ENCODE results near the gene RNF112.

Gene RNF112

DNA sequence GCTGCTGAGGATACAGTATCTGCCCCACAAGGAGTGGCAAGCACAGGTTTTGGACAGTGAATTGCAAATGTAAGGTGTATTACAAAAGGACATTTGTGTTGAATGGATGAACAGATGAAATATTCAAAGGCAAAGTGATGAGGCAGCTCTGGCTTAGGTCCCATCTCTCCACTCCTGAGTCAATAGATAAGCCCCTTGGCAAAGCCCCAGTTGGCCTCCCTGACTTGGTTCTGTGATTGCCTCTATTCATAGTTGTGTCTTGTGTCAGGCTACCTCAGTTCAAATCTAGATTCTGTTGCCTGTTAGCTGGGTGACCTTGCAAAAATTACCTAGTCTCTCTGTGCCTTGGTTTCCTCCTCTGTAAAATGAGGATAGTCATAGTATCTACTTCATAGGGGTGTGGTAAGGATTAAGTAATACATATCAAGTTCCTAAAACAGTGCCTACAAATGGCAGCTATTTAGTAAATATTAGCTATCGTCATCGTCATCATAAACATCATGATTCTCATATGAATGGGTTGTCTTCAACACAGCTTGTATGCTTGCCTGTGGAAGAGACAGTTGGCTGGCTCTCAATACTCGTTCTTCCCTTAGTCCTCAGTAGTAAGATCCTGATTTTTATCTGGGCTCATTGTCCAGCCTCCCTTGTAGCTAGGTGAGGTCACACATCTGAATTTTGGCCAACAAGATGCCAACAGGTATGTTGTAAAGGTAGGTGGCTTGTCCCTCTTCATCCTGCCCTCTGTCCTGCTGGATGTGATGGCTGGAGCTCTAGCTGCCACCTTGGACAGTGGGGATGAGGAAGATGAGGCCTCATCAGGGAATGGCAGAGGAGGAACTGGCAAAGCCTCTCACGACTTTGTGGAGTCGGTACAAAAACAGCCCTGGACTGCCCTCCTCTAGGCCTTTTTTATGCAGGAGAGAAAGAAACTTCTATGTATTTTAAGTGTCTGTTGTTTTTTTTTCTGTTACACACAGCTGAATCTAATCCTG, 21.9 kb upstream of the RNF112 start:
- DNase-seq: no peak

DNA sequence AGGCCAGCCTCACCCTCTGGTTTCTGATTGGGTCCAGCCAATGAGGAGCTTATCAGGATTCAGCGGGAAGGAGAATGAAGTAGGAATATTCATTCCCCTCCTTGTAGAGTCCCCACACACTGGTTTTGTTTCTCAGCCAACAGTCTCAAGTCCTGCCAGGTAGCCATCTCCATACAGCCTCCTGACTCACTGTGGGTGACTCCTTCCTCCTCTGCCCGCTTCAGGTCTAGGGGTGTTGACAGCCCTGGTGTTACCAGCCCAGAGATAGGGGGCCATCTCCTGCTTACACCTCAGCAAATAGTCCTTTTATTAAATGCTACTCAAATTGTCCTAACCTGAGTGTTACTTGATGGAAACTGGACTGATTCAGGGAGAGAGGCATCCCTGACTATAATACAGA, 20.1 kb upstream of the RNF112 start:
- DNase-seq: no peak

DNA sequence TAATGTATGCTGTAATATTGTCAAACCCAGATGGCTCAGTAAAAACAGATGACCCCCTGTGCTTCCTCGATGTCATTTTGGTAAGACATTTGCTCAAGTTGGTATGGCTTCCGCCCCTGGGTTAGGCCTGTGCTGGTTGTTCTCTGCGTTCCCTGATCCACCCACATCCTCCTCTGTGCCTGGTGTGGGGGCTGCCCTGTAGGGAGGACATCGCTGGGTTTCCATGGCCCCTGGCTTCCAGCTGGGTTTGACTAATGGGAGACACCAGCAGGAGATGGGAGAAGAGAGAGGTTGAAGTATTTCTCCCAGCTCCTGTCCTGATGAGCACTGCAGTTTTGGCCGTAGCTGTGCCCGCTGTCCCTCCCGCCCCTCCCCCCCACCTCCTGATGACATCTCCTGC, 19.6 kb upstream of the RNF112 start:
- DNase-seq: no peak

DNA sequence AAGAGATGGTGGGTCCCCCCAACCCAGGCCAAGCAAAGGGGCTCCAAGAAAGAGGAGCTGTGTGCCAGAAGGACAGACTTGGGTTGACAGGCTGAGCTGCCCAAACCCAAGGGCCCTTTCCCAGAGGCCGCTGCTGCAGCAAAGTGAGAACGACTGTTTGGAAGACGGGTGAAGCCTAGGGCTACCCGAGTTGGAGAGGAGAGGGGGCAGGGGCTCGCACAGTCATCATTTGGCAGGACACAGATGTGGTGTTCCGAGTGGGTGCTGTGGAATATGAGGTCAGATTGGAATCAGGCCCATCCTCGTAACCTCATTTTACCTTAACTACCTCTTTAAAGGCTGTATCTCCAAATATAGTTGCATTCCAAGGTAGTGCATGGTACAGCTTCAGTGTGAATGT, 18.7 kb upstream of the RNF112 start:
- no peak for DNase-seq

DNA sequence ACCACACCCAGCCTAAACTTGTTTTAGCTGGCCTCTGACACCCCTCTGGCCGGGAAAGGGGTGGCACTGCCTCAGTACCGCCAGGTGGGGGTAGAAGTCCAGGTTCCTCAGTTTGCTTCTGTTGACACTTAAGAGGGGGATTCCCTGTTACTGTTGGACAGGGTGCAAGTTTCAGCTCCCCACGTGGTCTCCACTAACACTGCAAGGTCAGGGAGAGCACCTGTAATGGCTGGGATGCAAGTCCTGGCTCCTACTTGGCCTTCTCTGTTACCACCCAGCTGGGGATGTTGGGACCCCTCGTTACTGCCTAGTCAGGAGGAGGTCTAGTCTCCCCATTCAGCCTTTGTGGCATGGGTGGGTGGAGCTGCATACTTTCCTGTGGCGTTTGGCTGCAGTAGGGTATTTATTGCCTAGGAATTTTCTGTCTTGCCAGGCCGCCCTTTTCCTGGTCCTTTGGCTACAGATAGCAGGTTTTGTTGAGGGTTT, 13.4 kb upstream of the RNF112 start:
- no peak for DNase-seq

DNA sequence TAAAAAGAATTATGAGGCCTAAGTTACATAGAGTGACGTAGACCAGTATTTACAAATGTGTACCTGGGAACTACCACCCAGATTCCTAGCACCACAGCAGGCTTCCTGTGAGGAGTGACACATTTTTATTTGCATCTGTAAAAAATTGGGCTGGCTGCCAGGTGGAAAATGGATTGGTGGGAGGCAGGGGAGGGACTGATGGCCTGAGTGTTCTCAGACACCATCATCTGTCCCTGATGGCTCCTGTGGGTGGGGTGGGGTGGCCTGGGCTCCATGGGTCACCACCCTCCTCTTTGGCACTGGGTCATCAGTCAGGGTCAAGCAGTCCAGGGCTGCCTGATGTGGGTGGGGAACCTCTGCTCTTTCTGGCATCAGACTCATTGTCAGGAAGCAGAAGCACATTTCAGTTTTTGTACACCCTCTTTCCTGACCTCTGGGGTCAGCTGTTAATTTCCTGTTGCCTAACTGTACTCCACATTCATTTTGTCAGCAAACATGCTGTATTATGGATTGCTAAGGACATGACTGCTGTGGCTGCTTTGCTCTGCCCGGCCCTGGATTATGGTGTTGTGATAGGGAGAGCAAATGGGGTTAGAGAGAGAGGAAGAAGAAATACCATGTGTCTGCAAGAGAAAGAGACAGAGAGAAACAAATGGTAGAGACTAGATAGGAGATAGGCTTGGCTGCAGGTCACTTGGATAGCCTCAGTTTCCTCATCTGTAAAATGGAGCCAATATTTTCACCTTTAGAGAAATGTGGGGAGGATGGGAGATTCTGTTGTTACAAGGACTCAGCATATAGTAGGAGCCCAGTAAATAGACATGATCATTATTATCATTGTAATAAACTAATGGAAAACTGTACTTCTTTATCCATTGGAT, 12.5 kb upstream of the RNF112 start:
- peak in 1 of 2 donors; percentile 63 for DNase-seq

DNA sequence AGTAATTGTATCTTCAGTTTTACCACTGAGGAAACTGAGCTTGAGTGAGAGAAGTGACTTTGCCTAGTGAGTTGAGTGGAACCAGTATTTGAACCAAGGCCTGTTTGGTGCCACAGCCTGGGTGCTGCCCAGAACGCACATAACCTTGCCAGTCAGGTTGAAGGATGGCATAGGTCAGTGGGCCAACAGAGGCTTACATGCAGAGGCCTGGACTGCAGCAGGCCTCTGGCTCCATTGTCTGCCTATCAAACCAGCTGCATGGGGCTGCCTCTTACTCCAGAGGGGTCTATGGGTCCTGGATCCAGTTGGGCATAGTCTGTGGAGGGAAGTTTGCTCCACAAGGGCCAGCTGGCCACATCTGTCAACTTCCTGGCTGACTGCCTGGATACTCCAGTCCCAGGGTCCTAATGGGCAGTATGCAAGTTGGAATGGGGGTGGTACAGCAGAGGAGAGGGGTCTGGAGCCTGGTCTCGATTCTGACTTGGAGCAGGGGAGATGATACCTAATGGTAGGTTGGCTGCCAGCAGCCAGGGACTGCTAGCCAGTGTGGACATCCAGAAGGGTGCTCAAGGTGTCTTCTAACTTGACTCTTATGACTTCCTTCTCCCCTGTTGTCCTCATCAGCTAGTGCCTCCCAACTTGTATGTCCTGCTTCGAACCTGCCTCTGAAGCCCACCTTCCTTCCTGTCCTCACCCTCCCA, 11.1 kb upstream of the RNF112 start:
- DNase-seq: no peak

DNA sequence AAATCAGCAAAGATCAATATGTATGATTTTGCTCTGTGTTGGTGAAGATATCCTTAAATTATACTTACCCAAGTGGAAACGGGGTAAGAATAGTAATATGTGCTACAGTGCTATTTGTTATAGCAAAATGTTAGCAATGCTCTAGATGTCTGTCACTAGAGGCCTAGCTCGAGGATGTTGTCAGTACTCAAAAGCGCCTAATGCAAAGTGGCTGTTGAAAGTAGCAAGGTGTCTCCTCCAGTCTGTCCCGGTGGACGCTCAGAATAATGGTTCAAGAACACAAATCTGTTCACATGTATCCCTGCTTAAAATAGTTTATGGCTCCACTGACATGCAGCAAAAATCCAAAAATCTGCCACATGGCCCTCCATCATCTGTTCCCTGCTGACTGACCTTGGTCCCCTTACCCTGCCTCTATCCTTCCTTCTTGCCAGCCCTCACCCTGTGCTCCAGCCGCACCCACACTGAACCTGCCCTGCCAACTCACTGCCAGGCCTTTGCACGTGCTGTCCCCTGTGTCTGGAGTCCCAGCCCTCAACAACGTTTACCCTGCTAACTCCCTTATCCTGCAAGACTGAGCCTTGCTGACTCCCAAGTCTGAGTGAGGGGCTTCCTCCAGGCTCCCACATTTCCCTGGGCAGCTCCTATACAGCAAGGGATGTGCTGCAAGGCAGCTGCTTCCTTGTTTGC, 9.6 kb upstream of the RNF112 start:
- no peak for DNase-seq

DNA sequence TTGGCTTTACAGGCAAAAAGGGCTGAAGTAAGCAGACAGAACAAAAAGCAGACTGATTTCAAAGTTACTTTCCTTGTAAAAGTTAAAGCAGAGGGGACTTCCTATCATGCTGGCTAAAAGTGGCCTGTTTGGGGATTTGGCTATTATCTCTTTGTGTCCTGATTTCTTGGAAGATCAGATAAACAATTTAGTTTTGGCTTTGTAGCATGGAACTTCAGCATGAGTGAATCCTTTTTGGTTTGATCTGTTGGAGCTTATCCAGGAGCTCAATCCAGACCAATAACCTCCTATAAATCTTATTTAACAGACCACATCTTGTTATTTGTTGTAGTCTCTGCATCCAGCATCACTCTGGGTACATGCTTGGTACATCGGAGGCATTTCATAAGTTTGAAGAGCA, 8.9 kb upstream of the RNF112 start:
- DNase-seq: no peak

DNA sequence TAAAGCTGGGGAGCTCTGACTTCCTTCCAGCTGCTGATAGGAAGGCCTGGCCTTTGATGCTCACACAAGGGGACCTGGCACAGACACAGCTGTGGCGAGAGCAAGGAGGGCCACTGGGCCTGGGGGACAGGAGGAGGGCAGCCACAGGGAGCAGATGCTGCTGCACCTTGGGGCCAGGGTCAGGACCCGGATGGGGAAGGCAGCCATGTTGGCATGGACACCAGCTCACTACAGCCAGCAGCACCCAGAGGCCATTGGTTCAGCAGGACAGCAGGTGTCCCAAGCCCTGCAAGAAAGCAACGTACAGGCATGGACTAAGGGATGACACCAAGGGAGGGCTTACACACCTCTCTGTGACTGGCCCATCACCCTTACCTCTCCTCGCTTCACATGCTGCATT, 8.0 kb upstream of the RNF112 start:
- no peak for DNase-seq

DNA sequence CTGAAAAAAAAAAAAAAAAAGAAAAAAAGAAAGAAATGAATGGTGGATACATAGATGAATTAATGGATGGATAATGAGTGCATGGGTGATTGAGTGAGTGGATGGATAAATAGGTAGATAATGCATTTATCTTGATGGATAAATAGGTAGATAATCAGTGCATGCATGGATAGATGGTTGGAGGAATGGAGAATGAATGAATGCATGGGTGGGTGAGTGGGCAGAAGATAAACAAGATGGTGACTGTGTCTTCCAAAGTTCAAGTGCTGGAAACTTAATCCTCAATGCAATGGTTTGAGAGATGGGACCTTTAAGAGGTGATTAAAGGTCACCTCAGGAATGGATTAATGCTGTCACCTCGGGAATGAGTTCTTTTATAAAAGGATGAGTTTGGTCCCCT, 6.8 kb upstream of the RNF112 start:
- no peak for DNase-seq

DNA sequence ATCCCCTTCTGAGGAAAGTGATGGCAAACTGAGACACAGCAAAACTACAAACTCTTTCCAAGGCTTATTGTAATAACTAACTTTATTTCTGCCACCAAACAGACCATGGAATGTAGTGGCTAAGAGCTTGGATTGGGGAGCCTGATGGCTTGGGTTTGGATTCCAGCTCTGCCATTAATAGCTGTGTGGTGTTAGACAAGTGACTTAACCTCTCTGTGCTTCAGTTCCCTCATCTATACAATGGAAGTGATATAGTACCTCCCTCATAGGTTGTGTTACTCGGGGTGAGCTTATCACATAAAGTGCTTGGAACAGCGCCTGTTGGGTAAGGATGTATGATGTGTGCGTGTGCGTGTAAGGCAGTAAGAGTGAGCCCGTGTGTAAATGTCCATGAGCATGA, 5.9 kb upstream of the RNF112 start:
- no peak for DNase-seq

DNA sequence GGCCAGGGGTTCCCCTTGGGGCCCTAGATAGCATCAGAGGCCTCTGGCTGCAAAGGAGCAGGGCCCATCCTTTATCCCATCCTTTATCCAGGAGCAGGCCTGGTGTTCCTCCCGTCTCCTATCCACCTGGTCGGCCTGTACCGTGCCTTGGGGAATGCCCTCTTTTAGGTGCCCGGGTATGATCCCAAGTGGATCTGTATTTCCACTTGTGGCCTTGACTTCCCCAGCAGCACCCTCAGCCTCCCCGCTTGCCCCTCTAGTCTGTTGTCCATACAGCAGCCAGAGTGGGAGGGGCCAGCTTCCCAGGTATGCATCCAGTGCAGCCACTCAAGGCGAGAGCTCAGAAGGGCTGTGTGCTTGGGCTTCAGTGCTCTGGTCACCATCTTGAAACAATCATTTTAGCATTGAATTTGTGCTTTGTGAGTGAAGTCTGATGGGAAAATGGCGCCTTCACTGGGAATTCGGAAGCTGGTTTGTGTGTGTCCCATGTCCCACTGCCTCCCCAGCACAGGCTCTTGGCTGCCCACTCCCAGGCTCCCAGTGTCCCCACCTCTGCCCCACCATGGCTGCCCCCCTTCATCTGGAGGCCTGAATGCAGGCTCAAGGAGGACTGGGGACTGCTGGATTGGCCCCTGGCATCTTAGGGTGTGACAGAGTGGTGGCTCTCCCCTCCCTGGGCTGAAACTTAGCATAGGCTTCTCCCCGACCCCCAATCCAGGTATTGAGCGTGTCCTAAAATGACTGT, 3.3 kb upstream of the RNF112 start:
- DNase-seq: no peak

DNA sequence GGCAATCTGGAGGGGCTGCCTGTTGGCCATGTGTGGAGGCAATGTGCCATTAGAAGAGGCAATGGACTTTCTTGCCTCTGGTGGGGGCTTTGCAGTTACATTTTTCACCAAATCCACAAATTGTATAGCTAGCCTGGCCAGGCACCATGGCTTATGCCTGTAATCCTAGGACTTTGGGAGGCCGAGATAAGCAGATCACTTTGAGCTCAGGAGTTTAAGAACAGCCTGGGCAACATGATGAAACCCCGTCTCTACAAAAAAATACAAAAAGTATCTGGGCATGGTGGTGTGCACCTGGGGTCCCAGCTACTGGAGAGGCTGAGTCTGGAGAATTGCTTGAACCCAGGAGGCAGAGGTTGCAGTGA, 2.7 kb upstream of the RNF112 start:
- DNase-seq: no peak

DNA sequence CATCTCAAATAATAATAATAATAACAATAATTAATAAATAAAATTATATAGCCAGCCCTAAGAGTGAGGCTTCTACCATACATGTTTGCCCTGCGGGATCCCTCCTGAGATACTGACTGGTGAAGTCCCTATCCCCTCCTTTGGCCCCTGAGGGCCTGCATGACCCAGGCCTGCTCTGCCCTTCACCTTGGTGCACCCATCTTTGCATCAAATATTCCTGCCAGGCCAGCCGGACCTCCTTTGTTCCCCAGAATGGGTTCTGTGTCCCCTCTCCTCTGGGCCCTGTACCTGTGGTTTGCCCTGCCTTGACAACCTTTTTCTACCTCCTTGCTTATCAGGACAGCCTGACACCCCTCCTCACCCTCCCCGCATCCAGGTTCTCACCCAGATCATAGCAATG, 2.0 kb upstream of the RNF112 start:
- DNase-seq: no peak

DNA sequence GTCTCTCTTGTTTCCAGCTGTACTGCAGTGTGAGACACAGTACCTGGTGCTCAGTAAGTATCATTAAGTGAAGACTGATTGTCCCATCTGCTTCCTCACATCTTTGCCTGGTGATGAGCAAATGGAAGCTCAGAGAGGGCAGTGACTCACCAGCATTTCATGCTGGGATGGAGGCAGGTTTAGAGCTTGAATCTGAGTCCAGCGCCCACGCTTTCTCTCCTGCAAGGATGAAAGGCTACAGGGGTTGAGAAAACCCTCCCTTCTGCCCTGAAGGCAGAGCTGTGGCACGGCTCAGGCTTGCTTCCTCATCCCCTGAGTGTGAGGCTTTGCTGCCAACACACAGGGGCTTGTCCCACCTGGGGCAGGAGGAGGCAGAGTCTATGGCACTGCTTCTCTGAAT, 1.5 kb upstream of the RNF112 start:
- DNase-seq: no peak

DNA sequence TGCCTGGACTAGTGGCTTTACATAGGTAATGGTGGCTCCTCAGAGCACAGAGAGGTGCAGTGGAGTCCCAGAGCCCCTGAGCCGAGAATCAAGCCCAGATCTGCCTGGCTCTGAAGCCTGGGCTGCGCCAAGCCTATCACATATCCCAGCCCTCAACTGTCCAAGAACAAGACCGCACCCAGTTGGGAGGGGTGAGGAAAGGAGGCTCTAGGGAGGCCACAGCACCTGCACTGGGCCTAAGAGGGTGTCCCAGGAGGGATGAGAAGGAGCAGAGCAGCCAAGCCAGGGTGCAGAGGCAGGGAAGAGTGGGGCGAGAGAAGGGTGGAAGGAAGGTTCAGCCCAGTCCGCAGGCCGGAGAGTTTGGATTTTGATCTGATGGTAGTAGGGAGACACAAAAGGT, 941 bp upstream of the RNF112 start:
- no peak for DNase-seq

DNA sequence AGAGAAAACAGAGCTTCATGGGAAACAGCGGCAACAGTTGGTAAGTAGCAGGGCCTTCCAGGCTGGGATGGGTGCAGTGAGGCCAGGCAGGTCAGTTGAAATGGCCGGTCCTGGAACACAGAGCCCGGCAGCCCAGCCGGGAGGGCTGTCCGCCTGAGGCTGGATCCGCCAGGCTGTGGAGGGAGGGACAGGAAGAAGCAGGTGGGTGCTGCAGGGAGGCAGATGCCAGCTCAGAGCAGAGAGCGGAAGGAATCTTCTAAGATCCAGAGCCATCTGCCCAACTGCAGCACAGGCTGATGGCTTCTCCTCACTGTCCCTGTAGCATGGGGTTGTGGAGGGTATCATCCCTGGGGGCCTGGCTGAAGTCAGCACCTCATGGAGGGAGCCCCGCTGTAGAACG, 599 bp downstream of the RNF112 start:
- no peak for DNase-seq

DNA sequence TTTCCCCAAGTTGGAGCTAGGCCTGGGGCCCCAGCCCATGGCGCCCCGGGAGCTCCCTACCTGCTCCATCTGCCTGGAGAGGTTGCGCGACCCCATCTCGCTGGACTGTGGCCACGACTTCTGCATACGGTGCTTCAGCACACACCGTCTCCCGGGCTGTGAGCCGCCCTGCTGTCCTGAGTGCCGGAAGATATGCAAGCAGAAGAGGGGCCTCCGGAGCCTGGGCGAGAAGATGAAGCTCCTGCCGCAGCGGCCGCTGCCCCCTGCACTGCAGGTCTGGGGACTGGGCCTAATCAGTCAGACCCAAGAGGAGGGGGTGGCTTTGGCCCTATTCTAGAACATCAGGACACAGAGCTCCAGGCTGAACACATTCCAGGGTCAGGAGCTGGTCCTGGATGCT, 1.5 kb downstream of the RNF112 start:
- no peak for DNase-seq

DNA sequence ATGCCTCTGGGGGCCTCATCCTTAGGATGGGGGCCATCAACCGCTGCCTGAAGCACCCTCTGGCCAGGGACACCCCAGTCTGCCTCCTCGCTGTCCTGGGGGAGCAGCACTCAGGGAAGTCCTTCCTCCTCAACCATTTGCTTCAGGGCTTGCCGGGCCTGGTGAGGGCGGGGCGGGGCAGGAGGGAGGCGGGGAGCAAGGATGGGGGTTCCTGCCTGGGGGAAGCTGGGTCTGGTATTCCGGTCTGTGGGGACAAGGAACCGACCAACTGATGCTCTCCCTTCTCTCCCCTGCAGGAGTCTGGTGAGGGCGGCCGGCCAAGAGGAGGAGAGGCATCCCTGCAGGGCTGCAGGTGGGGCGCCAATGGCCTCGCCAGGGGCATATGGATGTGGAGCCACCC, 2.0 kb downstream of the RNF112 start:
- no peak for DNase-seq

DNA sequence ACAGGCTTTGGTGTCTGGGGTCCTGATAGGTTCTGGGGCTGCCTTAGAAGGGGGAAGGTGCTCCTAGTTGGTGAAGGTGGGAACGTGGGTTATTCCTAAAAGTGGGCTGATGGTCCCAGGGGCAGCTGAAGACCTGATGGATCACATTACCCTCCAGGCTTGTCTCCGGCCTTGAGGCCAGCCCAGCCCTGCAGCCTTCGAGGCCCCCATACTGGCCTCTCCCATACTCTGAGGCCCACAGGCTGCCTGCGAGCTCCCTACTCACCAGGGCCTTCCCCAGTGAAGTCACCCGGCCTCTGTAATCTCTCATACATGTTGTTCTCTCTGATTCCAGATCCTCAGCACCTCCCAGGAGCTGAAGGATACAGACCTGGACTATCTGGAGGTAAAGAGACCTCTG, 2.7 kb downstream of the RNF112 start:
- DNase-seq: no peak
